Measurements from ENCODE around the gene MYO5A.

GRCh38 chr15:52307847-52308246 is 220.8 kb downstream of the MYO5A start:
- TF ChIP-seq MYNN (IDR thresholded peaks at IDR 0.05) = no peak
- TF ChIP-seq MYNN (CRISPR knock-in tag; IDR thresholded peaks at IDR 0.05) = no peak
- TF ChIP-seq CTCF (IDR thresholded peaks at IDR 0.05 in 2 of 3, conservative IDR thresholded peaks at IDR 0.05 in 1 of 3; ENCODE audit: insufficient read depth in 2 of 3, low read depth in 1 of 3, low read length in 3 of 3) = no peak
- no peak for TF ChIP-seq JUND (IDR thresholded peaks at IDR 0.05; ENCODE audit: borderline replicate concordance, low read depth, low read length)
- TF ChIP-seq JUND (tag; IDR thresholded peaks at IDR 0.05; ENCODE audit: borderline replicate concordance, low read depth, low read length) = no peak
- no peak for TF ChIP-seq SRF (CRISPR knock-in tag; IDR thresholded peaks at IDR 0.05)
- TF ChIP-seq, protein P1, sequence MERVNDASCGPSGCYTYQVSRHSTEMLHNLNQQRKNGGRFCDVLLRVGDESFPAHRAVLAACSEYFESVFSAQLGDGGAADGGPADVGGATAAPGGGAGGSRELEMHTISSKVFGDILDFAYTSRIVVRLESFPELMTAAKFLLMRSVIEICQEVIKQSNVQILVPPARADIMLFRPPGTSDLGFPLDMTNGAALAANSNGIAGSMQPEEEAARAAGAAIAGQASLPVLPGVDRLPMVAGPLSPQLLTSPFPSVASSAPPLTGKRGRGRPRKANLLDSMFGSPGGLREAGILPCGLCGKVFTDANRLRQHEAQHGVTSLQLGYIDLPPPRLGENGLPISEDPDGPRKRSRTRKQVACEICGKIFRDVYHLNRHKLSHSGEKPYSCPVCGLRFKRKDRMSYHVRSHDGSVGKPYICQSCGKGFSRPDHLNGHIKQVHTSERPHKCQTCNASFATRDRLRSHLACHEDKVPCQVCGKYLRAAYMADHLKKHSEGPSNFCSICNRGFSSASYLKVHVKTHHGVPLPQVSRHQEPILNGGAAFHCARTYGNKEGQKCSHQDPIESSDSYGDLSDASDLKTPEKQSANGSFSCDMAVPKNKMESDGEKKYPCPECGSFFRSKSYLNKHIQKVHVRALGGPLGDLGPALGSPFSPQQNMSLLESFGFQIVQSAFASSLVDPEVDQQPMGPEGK (CRISPR knock-in tag; IDR thresholded peaks at IDR 0.05; ENCODE audit: borderline replicate concordance) = no peak
- TF ChIP-seq GABPB1 (CRISPR knock-in tag; IDR thresholded peaks at IDR 0.05) = no peak
- no peak for TF ChIP-seq POLR2AphosphoS5 (IDR thresholded peaks at IDR 0.05; ENCODE audit: control insufficient read depth, insufficient read depth, low read depth, low read length)
- TF ChIP-seq PHB2 (IDR thresholded peaks at IDR 0.05; ENCODE audit: low read depth) = no peak
- no peak for TF ChIP-seq ETS2 (tag; IDR thresholded peaks at IDR 0.05; ENCODE audit: borderline replicate concordance, poor library complexity, severe bottlenecking)
- TF ChIP-seq TEAD4 (IDR thresholded peaks at IDR 0.05; ENCODE audit: low read length) = no peak
- no peak for TF ChIP-seq TEAD4 (CRISPR knock-in tag; IDR thresholded peaks at IDR 0.05; ENCODE audit: borderline replicate concordance)

Measured in K562 (cell line).